Measurements from ENCODE around the gene HYPK.

The HYPK gene

GRCh38 chr15:43789409-43789808 is 11.0 kb upstream of the HYPK start:
- TF ChIP-seq CTCF (IDR thresholded peaks at IDR 0.05) = no peak
- TF ChIP-seq ZFX (IDR thresholded peaks at IDR 0.05; ENCODE audit: borderline replicate concordance) = no peak
- H3K27ac ChIP-seq = no peak overlapping the region; the same call in 1 of the 2 replicates

GRCh38 chr15:43791993-43792760 is 8.2 kb upstream of the HYPK start, which contains the start of gene SERF2:
Gene SERF2 (plus strand): TSS chr15:43792320. CDS start chr15:43792377, 57 bp downstream.
- H3K27ac ChIP-seq = peak within 1 kb of the TSS; percentile 98
- no peak for TF ChIP-seq CTCF (IDR thresholded peaks at IDR 0.05)
- no peak for TF ChIP-seq ZFX (IDR thresholded peaks at IDR 0.05; ENCODE audit: borderline replicate concordance)

- peak overlapping the region; percentile 98 for H3K27ac ChIP-seq
- TF ChIP-seq CTCF (IDR thresholded peaks at IDR 0.05) (no peak), ZFX (IDR thresholded peaks at IDR 0.05; ENCODE audit: borderline replicate concordance) (no peak)
Measured at GRCh38 chr15:43792761-43793476, 7.5 kb upstream of the HYPK start.

GRCh38 chr15:43793647-43794046 is 6.8 kb upstream of the HYPK start:
- peak overlapping the region; percentile 98 for H3K27ac ChIP-seq

GRCh38 chr15:43794269-43795037 is 5.9 kb upstream of the HYPK start:
- H3K27ac ChIP-seq = peak overlapping the region; percentile 98
- TF ChIP-seq CTCF (IDR thresholded peaks at IDR 0.05) (no peak), ZFX (IDR thresholded peaks at IDR 0.05; ENCODE audit: borderline replicate concordance) (no peak)

More at GRCh38 chr15:43793647-43794046, 6.8 kb upstream of the HYPK start:
- no peak for TF ChIP-seq CTCF (IDR thresholded peaks at IDR 0.05)
- no peak for TF ChIP-seq ZFX (IDR thresholded peaks at IDR 0.05; ENCODE audit: borderline replicate concordance)

- H3K27ac ChIP-seq = peak overlapping the region; percentile 98
- no peak for TF ChIP-seq ZFX (IDR thresholded peaks at IDR 0.05; ENCODE audit: borderline replicate concordance)
Measured at GRCh38 chr15:43795197-43795596, 5.2 kb upstream of the HYPK start.

- TF ChIP-seq CTCF (IDR thresholded peaks at IDR 0.05) (no peak), ZFX (IDR thresholded peaks at IDR 0.05; ENCODE audit: borderline replicate concordance) (no peak)
Measured at GRCh38 chr15:43795997-43796396, 4.4 kb upstream of the HYPK start.

More at GRCh38 chr15:43795997-43796396, 4.4 kb upstream of the HYPK start:
- H3K27ac ChIP-seq = peak overlapping the region; percentile 98
